ENCODE measurements around the gene SCN3B.

DNA sequence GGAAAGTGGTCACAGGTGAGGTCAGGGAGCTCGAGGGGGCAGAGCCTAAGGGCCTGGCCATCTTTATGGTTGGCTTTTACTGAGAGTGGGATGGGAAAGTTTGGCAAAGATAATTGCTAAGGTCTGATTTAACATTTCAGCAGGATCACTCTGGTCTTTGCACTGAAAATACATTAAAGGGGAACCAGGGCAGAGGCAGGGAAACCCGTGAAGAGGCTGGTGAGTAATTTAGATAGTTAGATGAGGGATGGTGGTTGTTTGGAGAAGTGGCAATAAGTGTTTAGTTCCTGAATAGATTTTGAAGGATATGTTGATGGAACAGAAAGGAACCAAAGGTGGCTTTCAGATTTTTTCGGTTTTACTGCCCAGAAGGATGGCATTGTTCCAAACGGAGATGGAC, 50.8 kb downstream of the SCN3B start:
- TF ChIP-seq ZEB2 (tag by site-specific recombination; IDR thresholded peaks at IDR 0.05) (no peak), ZNF837 (tag by site-specific recombination; IDR thresholded peaks at IDR 0.05) (no peak), ZNF48 (tag by site-specific recombination; IDR thresholded peaks at IDR 0.05) (no peak), SCRT2 (tag by site-specific recombination; IDR thresholded peaks at IDR 0.05) (no peak), ZNF280D (tag by site-specific recombination; IDR thresholded peaks at IDR 0.05) (no peak), KLF16 (tag by site-specific recombination; IDR thresholded peaks at IDR 0.05) (no peak), KLF10 (tag by site-specific recombination; IDR thresholded peaks at IDR 0.05) (no peak), KLF1 (tag by site-specific recombination; IDR thresholded peaks at IDR 0.05) (no peak), ZNF580 (tag by site-specific recombination; IDR thresholded peaks at IDR 0.05) (no peak), ZNF350 (tag by site-specific recombination; IDR thresholded peaks at IDR 0.05) (no peak), ZBTB1 (tag by site-specific recombination; IDR thresholded peaks at IDR 0.05) (no peak)
- TF ChIP-seq, protein P1, sequence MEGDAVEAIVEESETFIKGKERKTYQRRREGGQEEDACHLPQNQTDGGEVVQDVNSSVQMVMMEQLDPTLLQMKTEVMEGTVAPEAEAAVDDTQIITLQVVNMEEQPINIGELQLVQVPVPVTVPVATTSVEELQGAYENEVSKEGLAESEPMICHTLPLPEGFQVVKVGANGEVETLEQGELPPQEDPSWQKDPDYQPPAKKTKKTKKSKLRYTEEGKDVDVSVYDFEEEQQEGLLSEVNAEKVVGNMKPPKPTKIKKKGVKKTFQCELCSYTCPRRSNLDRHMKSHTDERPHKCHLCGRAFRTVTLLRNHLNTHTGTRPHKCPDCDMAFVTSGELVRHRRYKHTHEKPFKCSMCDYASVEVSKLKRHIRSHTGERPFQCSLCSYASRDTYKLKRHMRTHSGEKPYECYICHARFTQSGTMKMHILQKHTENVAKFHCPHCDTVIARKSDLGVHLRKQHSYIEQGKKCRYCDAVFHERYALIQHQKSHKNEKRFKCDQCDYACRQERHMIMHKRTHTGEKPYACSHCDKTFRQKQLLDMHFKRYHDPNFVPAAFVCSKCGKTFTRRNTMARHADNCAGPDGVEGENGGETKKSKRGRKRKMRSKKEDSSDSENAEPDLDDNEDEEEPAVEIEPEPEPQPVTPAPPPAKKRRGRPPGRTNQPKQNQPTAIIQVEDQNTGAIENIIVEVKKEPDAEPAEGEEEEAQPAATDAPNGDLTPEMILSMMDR (tag by site-specific recombination; IDR thresholded peaks at IDR 0.05), result no peak
- TF ChIP-seq, protein P2, sequence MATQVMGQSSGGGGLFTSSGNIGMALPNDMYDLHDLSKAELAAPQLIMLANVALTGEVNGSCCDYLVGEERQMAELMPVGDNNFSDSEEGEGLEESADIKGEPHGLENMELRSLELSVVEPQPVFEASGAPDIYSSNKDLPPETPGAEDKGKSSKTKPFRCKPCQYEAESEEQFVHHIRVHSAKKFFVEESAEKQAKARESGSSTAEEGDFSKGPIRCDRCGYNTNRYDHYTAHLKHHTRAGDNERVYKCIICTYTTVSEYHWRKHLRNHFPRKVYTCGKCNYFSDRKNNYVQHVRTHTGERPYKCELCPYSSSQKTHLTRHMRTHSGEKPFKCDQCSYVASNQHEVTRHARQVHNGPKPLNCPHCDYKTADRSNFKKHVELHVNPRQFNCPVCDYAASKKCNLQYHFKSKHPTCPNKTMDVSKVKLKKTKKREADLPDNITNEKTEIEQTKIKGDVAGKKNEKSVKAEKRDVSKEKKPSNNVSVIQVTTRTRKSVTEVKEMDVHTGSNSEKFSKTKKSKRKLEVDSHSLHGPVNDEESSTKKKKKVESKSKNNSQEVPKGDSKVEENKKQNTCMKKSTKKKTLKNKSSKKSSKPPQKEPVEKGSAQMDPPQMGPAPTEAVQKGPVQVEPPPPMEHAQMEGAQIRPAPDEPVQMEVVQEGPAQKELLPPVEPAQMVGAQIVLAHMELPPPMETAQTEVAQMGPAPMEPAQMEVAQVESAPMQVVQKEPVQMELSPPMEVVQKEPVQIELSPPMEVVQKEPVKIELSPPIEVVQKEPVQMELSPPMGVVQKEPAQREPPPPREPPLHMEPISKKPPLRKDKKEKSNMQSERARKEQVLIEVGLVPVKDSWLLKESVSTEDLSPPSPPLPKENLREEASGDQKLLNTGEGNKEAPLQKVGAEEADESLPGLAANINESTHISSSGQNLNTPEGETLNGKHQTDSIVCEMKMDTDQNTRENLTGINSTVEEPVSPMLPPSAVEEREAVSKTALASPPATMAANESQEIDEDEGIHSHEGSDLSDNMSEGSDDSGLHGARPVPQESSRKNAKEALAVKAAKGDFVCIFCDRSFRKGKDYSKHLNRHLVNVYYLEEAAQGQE (tag by site-specific recombination; IDR thresholded peaks at IDR 0.05), result no peak

All from HEK293 (cell line).